Fibroblast of skin of left biceps (primary cell): ENCODE results near the gene GRAMD4.

Experiments
- DNase-seq, 2 experiments: peaks; one replicate each; pipeline ENCODE4 v3.0.0-alpha.2; 2013; ENCODE audit warnings: low read depth in 2 of 2

Gene GRAMD4

GRCh38 chr22:46655861-46656608 lies 35.8 kb downstream of the GRAMD4 start:
- DNase-seq: no peak

DNA sequence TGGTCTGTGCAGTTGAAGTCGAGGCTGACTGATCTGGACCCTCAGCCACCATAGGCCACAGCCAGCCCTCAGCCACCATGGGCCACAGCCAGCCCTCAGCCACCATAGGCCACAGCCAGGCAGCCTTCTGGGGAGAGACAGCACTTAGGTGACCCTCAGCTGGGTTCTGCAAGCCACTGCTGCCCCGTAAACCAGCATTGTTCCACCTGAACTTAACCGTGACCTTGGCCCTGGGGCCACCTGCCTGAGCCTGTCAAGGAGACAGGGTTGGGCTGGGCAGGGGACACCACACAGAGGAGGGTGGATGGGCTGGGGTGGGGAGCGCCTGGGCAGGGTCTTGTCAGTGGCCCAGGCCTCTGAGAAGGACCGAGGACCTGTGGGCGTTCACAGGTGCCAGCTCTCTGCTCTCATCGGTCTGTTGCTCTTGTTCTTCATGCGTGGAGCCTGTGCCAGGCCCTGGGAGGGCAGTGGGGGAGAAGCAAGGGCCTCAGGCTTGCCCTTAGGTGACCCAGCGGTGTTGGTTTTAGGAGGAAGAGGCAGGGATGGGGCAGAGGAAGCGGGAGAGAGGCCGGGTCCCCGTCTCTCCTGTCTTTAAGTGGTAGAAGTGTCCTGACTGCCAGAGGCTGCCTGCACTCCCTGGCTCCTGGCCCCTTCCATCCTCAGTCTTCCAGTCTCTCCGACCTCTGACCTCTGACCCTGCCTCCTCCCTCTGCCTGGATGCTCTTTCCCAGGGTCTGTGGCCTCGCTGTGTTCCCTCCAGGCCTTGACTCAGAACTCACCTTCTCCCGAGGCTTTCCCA lies 36.9 kb downstream of the GRAMD4 start:
- DNase-seq: no peak

GRCh38 chr22:46657655-46657953 lies 37.4 kb downstream of the GRAMD4 start:
- no peak for DNase-seq

- no peak for DNase-seq
Measured at GRCh38 chr22:46657996-46658947, 38.1 kb downstream of the GRAMD4 start.

DNA sequence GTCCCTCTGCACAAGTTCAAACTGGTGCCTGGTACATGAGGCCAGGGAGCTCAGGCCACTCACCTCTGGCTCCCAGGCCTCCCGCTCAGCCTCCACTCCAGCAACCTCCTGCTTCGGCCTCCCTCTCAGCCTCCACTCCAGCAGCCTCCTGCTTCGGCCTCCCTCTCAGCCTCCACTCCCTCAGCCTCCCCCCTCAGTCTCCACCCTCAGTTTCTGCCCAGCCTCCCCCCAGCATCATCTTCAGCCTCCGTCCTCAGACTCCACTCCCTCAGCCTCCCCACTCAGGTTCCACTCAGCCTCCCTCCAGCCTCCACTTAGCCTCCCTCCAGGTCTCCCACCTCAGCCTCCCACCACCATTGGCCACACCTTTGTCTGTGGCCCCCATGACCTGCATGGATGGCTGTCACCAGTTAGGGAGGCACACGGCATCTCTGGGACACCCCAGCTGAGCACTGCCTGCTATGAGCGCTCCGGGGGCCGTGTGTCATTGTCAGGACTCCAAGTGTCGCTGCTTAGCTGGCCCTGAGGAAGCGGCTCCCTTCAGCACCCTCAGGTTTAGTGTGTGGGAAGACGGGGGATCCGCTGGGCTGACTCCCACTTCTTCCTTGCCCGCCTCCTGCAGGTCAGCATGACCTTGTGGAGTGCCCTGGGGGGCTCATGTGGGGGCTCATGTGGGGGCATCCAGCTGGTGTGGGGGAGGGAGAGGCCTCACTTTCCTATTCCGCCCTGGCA lies 39.0 kb downstream of the GRAMD4 start:
- DNase-seq: no peak

DNA sequence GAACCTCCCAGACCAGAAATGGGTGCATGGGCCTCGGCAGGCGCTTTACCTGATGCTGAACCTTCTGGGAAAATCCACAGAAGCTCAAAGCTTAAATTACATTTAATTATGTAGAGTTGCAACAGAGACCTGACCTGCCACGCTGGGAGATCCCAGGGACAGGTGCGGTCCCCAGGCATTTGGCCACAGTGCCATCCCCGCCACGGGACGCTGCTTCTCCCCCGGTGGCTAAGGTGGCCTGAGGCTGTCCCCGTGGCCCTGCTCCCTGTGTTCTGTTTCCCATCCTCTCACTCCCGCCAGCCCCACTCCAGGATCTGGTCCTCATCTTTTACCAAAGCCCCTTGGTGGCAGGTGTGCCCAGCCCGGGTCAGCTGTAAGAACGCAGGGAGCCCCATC lies 39.6 kb downstream of the GRAMD4 start:
- no peak for DNase-seq

- DNase-seq: no peak
Measured at GRCh38 chr22:46660604-46661201, 40.5 kb downstream of the GRAMD4 start.

DNA sequence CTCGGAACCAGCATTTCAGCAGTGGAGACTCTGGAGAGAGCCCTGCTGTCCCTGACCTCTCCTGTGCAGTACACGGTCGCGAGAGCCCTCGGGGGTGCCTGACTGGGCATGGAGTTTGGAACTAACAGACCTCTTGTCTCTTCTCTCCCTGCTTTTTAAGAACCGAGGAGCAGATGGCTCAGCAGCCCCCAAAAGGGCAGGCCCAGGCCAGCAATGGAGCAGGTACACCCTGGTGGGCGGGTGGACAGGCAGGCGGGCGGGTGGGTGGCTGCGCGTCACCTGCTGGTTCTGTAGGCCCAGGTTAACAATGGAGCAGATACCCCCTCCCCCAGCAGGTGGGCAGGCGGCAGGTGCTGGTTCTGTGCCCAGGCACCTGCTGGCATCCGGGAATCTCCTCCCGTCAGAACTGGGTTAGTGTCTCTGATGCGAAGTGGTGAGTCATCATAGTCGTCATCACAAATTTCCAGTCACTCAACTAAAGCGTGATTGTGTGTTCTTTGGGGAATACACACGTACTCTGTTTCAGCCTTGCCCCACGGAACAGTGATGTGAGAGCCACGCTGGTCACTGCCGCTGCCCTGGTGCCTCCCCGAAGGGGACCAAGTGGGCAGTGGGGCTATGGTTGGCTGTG lies 41.1 kb downstream of the GRAMD4 start:
- DNase-seq: no peak

GRCh38 chr22:46662226-46662625 lies 42.0 kb downstream of the GRAMD4 start:
- DNase-seq: no peak

DNA sequence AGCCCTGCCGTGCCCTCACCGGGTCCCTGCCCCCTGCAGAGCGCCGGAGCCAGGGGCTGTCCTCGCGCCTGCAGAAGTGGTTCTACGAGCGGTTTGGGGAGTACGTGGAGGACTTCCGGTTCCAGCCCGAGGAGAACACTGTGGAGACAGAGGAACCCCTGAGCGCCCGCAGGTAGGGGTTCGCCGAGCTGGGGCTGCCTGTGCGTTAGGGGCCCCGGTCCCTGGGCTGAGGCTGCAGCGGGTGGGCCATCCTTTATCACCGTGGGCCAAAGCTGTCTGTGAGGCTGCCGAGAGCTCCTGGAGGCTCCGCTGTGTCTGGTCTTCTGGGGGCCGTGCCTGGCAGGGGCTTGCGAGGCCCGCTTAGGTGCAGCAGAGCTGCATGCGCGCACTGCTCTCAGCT lies 42.8 kb downstream of the GRAMD4 start:
- no peak for DNase-seq

DNA sequence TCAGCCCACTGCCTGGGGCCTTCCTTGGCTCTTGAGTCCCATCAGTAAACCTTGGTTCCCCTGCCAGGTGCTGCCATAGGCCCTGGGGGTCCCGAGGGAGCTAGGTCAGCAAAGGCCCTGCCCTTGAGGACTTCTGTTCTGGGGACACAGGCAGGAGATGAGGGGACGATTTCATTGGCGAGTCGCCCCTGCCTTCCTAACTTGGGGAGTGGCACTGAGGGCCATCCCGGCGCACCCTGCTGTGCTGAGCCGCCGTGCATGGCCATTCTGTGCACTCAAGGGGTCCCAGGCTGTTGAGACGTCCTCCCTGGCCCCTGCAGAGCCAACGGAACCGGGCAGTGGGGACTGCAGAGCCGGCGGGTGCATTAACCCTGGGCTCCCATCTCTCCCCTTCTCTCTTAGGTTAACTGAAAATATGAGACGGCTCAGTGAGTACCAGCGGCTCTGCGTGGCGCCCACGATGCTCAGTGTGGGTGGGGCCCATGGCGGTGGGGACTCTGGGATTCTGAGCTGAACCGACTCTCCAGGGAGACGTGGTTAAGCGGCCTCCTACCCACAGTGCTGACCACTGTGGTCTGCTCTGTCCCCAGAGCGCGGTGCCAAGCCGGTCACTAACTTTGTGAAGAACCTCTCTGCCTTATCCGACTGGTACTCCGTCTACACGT lies 43.4 kb downstream of the GRAMD4 start:
- DNase-seq: no peak

GRCh38 chr22:46664301-46664855 lies 44.2 kb downstream of the GRAMD4 start:
- DNase-seq: no peak

GRCh38 chr22:46665151-46665695 lies 45.0 kb downstream of the GRAMD4 start:
- no peak for DNase-seq

DNA sequence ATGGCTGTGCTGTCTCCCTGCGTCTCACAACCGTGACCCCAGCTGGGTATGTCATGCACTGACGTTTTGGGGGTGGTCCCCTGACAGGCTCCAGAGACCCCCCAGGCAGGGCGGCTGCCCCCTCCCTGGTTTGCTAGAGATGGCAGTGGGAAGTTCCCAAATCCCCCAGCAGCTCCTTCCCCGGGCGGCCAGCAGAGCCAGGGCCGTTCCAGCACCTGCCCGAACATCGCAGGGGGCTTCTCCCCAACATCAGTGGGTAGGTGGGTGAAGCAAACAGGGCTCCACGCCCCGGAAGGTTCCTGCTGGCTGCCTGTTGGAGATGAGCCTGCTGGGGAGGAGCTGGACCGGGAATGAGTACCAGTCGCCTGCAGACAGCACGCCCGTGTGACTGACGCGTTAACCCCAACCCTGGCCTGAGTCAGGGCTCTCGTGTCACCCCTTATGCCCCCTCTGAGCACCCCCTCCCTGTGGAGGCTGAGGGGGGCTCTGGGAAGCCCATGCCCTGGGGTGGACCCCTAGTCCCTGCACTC lies 45.6 kb downstream of the GRAMD4 start:
- no peak for DNase-seq

GRCh38 chr22:46666577-46667244 lies 46.5 kb downstream of the GRAMD4 start:
- no peak for DNase-seq

GRCh38 chr22:46667245-46667623 lies 47.0 kb downstream of the GRAMD4 start:
- DNase-seq: no peak

- DNase-seq: no peak
Measured at GRCh38 chr22:46668116-46668515, 47.9 kb downstream of the GRAMD4 start.

DNA sequence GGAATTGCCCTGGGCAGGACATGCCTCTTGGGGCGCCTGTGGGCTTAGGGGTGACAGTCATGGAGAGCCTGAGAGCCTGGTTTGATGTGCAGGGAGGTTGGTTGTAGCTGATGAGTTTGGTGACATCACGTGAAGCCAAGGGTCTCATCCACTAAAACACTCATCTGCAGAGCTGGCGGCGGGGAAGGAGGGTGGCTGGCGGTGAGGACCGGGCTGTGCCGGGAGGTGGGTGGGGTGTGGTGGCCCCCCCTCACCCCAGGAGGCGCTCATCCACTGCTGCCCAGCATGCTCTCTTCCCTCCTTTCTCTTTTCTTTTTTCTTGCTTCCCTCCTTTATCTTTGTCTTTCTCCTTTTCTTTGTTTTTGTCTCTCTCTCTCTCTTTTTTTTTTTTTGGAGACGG lies 49.0 kb downstream of the GRAMD4 start:
- DNase-seq: no peak
